HCT116 (cell line): ENCODE results near the gene CAPN10. TPM values are rescaled to one million over a fixed set of nuclear protein-coding genes. Genes with fewer than 3 reads are reported as not detected.

Source experiments
- ATAC-seq: fragments of 200-7000 bp; cut with Tn5 transposase; 2 replicates; pipeline ENCODE4 v1.9.1; 2020; ENCODE audit warnings: mild to moderate bottlenecking, moderate library complexity
- BruUV-seq: library from RNA; stranded (reverse); fragments of 400-500 nt; replicated peaks from 2 replicates; lab custom pipeline; 2021; lab: Mats Ljungman, UMichigan
- CTCF ChIA-PET: fragments of 300-600 bp; sonication (Branson Sonifier 250); formaldehyde crosslinking; loops from one replicate; lab custom pipeline; 2021; ENCODE audit warnings: antibody characterized with exemption; lab: Charles Lee
- POLR2A ChIA-PET: fragments of 300-600, 350-600 bp; sonication (Branson Sonifier 250); formaldehyde crosslinking; loops from one replicate; lab custom pipeline; 2021; ENCODE audit warnings: antibody characterized with exemption; lab: Charles Lee
- RAD21 ChIA-PET, 2 experiments: fragments of 300-600 bp; sonication (Branson Sonifier 250); formaldehyde crosslinking; loops; one replicate each; lab custom pipeline; 2023; ENCODE audit warnings: low total read pairs in 2 of 2; ENCODE audit not compliant: uncharacterized antibody in 2 of 2, unreplicated experiment in 2 of 2, low non-redundant PET in 1 of 2; lab: Charles Lee
- DNase-seq: peaks from one replicate; pipeline ENCODE4 v3.0.0-alpha.2; 2010; ENCODE audit warnings: low read depth, low spot score
- H2AFZ ChIP-seq: fragments of 200-600 bp; shearing (Covaris generic), sonication (generic); 2 replicates; pipeline ENCODE4 v1.6.1; 2017; ENCODE audit warnings: low read depth, mixed run types, mixed read lengths, antibody characterized with exemption, low read length; ENCODE audit not compliant: poor library complexity, severe bottlenecking
- H3K27ac ChIP-seq: 2 replicates; pipeline ENCODE4 v1.5.1; 2012; ENCODE audit warnings: low read depth, low read length
- H3K27me3 ChIP-seq: fragments of 200-600 bp; sonication (generic); 2 replicates; pipeline ENCODE4 v1.6.1; 2016; ENCODE audit warnings: mixed run types, low read length, mixed read lengths; ENCODE audit not compliant: insufficient read depth
- H3K36me3 ChIP-seq, 2 experiments: fragments of 200-500 bp in 1 of 2; fragments of 200-600 bp in 1 of 2; sonication (Bioruptor generic) in 1 of 2; sonication (generic) in 1 of 2; 2 replicates each; pipeline versions ENCODE4 v1.5.1 to v1.6.1; 2014 to 2016; ENCODE audit warnings: low read length in 2 of 2, inconsistent platforms in 1 of 2, mixed read lengths in 1 of 2, mixed run types in 1 of 2; ENCODE audit not compliant: insufficient read depth in 2 of 2, control insufficient read depth in 1 of 2
- H3K4me1 ChIP-seq, 2 experiments: fragments of 200-600 bp in 1 of 2; sonication (generic) in 1 of 2; 2 replicates each; pipeline versions ENCODE4 v1.5.1 to v1.6.1; 2012 to 2017; ENCODE audit warnings: low read length in 2 of 2, inconsistent platforms in 1 of 2, mild to moderate bottlenecking in 1 of 2, mixed read lengths in 1 of 2, mixed run types in 1 of 2, moderate library complexity in 1 of 2; ENCODE audit not compliant: insufficient read depth in 2 of 2, control insufficient read depth in 1 of 2
- H3K4me2 ChIP-seq: fragments of 200-600 bp; sonication (generic); 2 replicates; pipeline ENCODE4 v1.6.1; 2017; ENCODE audit warnings: mixed run types, low read length, mixed read lengths
- H3K4me3 ChIP-seq, 2 experiments: fragments of 200-600 bp in 1 of 2; sonication (generic) in 1 of 2; replicated peaks in 1 of 2; 2 replicates each; pipeline ENCODE4 v1.5.1; 2011 to 2016; ENCODE audit warnings: low read length in 2 of 2, control low read depth in 1 of 2, low read depth in 1 of 2, mild to moderate bottlenecking in 1 of 2, mixed read lengths in 1 of 2, mixed run types in 1 of 2
- H3K79me2 ChIP-seq: fragments of 200-600 bp; sonication (generic); 2 replicates; pipeline ENCODE4 v1.6.1; 2017; ENCODE audit warnings: mild to moderate bottlenecking, mixed run types, low read length, moderate library complexity, mixed read lengths; ENCODE audit not compliant: insufficient read depth
- H3K9ac ChIP-seq: fragments of 200-600 bp; sonication (generic); 2 replicates; pipeline ENCODE4 v1.6.1; 2016; ENCODE audit warnings: low read length, mixed read lengths
- H3K9me2 ChIP-seq: fragments of 200-600 bp; sonication (generic), shearing (Covaris generic); 2 replicates; pipeline ENCODE4 v1.6.1; 2017; ENCODE audit warnings: mixed run types, mild to moderate bottlenecking, moderate library complexity; ENCODE audit not compliant: insufficient read depth
- H3K9me3 ChIP-seq, 2 experiments: fragments of 200-500 bp in 1 of 2; fragments of 200-600 bp in 1 of 2; sonication (Bioruptor generic) in 1 of 2; sonication (generic) in 1 of 2; 2 replicates each; pipeline ENCODE4 v1.6.1; 2014 to 2017; ENCODE audit warnings: low read length in 2 of 2, mixed read lengths in 2 of 2, inconsistent platforms in 1 of 2, low read depth in 1 of 2, mild to moderate bottlenecking in 1 of 2, mixed run types in 1 of 2, moderate library complexity in 1 of 2; ENCODE audit not compliant: control insufficient read depth in 1 of 2, insufficient read depth in 1 of 2
- H4K20me1 ChIP-seq: fragments of 200-600 bp; sonication (generic), shearing (Covaris generic); 2 replicates; pipeline ENCODE4 v1.6.1; 2017; ENCODE audit warnings: mixed run types, mild to moderate bottlenecking, moderate library complexity; ENCODE audit not compliant: insufficient read depth
- CBX3 ChIP-seq: IDR thresholded peaks from 2 replicates; pipeline ENCODE4 v1.6.1; 2012; ENCODE audit warnings: low read depth
- EGR1 ChIP-seq: IDR thresholded peaks from 2 replicates; pipeline ENCODE4 v1.6.1; 2012; ENCODE audit warnings: low read depth
- ELF1 ChIP-seq: IDR thresholded peaks from 2 replicates; pipeline ENCODE4 v1.6.1; 2012; ENCODE audit warnings: low read depth, borderline replicate concordance
- FOSL1 ChIP-seq: IDR thresholded peaks from 2 replicates; pipeline ENCODE4 v1.6.1; 2012; ENCODE audit warnings: low read depth
- POLR2AphosphoS5 ChIP-seq: IDR thresholded peaks from 2 replicates; pipeline ENCODE4 v1.6.1; 2011; ENCODE audit warnings: mild to moderate bottlenecking, low read depth, low read length, moderate library complexity
- RAD21 ChIP-seq: IDR thresholded peaks from 2 replicates; pipeline ENCODE4 v1.6.1; 2012; ENCODE audit warnings: low read depth, mild to moderate bottlenecking
- SRF ChIP-seq: IDR thresholded peaks from 2 replicates; pipeline ENCODE4 v1.6.1; 2012; ENCODE audit warnings: low read depth
- YY1 ChIP-seq: IDR thresholded peaks from 2 replicates; pipeline ENCODE4 v1.6.1; 2011; ENCODE audit warnings: low read length, low read depth, moderate library complexity, mild to moderate bottlenecking; ENCODE audit not compliant: insufficient replicate concordance; ENCODE audit errors: extremely low read depth
- ZNF274 ChIP-seq: fragments of 200-500 bp; sonication (Bioruptor generic); IDR thresholded peaks from 2 replicates; pipeline ENCODE4 v1.6.1; 2014; ENCODE audit warnings: mild to moderate bottlenecking, low read depth, low read length, inconsistent platforms
- intact Hi-C: fragments of 100-400 bp; cut with micrococcal nuclease; formaldehyde crosslinking; loops from 2 replicates; pipeline ENCODE4 v1.10.0; 2022
- total RNA-seq: library from RNA; stranded (reverse); gene quantifications from one replicate; pipeline ENCODE4 v1.2.1, GENCODE V29; 2021; ENCODE audit not compliant: unreplicated experiment
- TF ChIP-seq, protein P1 (sequence below): IDR thresholded peaks from 2 replicates; pipeline ENCODE4 v1.6.1; 2011; ENCODE audit warnings: mild to moderate bottlenecking, low read length, moderate library complexity; ENCODE audit not compliant: insufficient replicate concordance; ENCODE audit errors: extremely low read depth
- TF ChIP-seq, protein P2 (sequence below): IDR thresholded peaks from 2 replicates; pipeline ENCODE4 v1.6.1; 2012
- TF ChIP-seq, protein P3 (sequence below), 3 experiments: fragments of 200-600 bp in 1 of 3; sonication (generic) in 1 of 3; IDR thresholded peaks in 2 of 3; conservative IDR thresholded peaks in 1 of 3; 2 replicates each; pipeline ENCODE4 v1.5.1; 2012 to 2017; ENCODE audit warnings: low read depth in 2 of 3, low read length in 2 of 3, antibody characterized with exemption in 1 of 3, borderline replicate concordance in 1 of 3, control low read depth in 1 of 3, mild to moderate bottlenecking in 1 of 3, mixed read lengths in 1 of 3, mixed run types in 1 of 3, moderate library complexity in 1 of 3; ENCODE audit not compliant: insufficient read depth in 1 of 3

Gene CAPN10
- total RNA-seq, 1 experiment from 2014 or later, result 40.7 TPM

DNA sequence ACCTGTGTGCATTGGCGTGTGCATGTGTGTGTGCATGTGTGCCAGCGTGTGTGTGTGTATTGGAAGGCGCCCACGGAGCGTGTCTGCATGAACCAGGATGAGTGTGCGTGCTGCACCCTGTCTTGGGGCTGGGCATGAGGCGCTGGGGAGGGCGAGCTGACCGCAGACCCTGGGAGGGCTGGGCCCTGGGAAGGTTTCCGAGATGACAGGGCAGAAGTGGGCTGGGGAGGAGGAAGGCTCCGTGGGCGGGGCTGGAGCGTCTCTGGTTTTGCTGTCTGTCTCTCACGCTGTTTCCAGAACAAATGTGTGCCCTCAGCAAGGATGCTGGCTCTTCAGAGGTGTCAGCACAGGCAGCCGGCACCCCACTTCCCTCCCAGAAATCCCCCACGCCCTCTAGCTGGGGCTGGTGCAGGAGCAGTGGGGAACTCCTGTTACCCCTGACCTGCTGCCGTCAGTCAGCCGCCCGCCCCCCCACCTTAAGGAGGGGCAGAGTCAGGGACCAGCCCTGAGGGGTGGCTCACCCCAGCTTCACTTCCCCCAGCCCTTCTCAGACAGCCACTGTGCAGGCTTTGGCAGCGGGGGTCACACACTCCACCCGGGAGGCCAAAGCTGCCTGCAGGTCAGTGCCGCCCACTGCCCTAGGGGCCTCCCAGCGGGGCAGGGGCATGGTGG lies 38.6 kb downstream of the CAPN10 start, which contains the start of gene GPR35:
TSS of gene GPR35 (plus strand) at position 531 of the 672 bp plus-strand sequence. CDS start 4,473 bp downstream, outside the sequence.
- no peak within 1 kb of the TSS for H3K27ac ChIP-seq
- no peak within 1 kb of the TSS for H3K4me2 ChIP-seq
- H3K4me1 ChIP-seq, result no peaks in the 10 kb centered on the region
- no peak within 1 kb of the TSS for H3K4me3 ChIP-seq
- ChIA-PET POLR2A (no interaction called here), CTCF (no interaction called here), RAD21 (no interaction called here)
- DNase-seq (no peak), ATAC-seq (peak; percentile 46)
- no peaks in the 10 kb centered on the region for H3K79me2 ChIP-seq
- intact Hi-C loops, result no loop called here
- H3K9me2 ChIP-seq, result no peaks in the 10 kb centered on the region
- H3K27me3 ChIP-seq, result no peaks in the 10 kb centered on the region
- no peak within 1 kb of the TSS for H3K9ac ChIP-seq
- no TSS peak for BruUV-seq
- H4K20me1 ChIP-seq, result no peaks in the 10 kb centered on the region
- TF ChIP-seq, protein P1, sequence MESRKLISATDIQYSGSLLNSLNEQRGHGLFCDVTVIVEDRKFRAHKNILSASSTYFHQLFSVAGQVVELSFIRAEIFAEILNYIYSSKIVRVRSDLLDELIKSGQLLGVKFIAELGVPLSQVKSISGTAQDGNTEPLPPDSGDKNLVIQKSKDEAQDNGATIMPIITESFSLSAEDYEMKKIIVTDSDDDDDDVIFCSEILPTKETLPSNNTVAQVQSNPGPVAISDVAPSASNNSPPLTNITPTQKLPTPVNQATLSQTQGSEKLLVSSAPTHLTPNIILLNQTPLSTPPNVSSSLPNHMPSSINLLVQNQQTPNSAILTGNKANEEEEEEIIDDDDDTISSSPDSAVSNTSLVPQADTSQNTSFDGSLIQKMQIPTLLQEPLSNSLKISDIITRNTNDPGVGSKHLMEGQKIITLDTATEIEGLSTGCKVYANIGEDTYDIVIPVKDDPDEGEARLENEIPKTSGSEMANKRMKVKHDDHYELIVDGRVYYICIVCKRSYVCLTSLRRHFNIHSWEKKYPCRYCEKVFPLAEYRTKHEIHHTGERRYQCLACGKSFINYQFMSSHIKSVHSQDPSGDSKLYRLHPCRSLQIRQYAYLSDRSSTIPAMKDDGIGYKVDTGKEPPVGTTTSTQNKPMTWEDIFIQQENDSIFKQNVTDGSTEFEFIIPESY, result no peak
- TF ChIP-seq, protein P2, sequence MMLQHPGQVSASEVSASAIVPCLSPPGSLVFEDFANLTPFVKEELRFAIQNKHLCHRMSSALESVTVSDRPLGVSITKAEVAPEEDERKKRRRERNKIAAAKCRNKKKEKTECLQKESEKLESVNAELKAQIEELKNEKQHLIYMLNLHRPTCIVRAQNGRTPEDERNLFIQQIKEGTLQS, result no peak
- TF ChIP-seq EGR1 (no peak), ELF1 (no peak), CBX3 (no peak), YY1 (no peak), POLR2AphosphoS5 (no peak), ZNF274 (no peak), FOSL1 (no peak), SRF (no peak), RAD21 (no peak)
- TF ChIP-seq, protein P3, sequence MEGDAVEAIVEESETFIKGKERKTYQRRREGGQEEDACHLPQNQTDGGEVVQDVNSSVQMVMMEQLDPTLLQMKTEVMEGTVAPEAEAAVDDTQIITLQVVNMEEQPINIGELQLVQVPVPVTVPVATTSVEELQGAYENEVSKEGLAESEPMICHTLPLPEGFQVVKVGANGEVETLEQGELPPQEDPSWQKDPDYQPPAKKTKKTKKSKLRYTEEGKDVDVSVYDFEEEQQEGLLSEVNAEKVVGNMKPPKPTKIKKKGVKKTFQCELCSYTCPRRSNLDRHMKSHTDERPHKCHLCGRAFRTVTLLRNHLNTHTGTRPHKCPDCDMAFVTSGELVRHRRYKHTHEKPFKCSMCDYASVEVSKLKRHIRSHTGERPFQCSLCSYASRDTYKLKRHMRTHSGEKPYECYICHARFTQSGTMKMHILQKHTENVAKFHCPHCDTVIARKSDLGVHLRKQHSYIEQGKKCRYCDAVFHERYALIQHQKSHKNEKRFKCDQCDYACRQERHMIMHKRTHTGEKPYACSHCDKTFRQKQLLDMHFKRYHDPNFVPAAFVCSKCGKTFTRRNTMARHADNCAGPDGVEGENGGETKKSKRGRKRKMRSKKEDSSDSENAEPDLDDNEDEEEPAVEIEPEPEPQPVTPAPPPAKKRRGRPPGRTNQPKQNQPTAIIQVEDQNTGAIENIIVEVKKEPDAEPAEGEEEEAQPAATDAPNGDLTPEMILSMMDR (IDR thresholded peaks at IDR 0.05 in 2 of 3, conservative IDR thresholded peaks at IDR 0.05 in 1 of 3; ENCODE audit: borderline replicate concordance in 1 of 3, insufficient read depth in 1 of 3, low read depth in 2 of 3, low read length in 2 of 3), result no peak
- H3K36me3 ChIP-seq, result no peaks in the 10 kb centered on the region
- H2AFZ ChIP-seq, result no peak within 1 kb of the TSS
- no peaks in the 10 kb centered on the region for H3K9me3 ChIP-seq
